Measurements from ENCODE around the gene PPP1R1B.

GRCh38 chr17:39662551-39663339 lies 36.0 kb downstream of the PPP1R1B start:
- TF ChIP-seq CTCF (conservative IDR thresholded peaks at IDR 0.05; ENCODE audit: low read length) (no peak), EZH2phosphoT487 (IDR thresholded peaks at IDR 0.05; ENCODE audit: borderline replicate concordance) (no peak)

Measured in Loucy (cell line).